GM12872 (cell line): ENCODE results near the gene PIAS1.

Experiments
- CTCF ChIP-seq: IDR thresholded peaks from 3 replicates; pipeline ENCODE4 v1.5.1; 2011; ENCODE audit warnings: low read depth, mild to moderate bottlenecking, low read length, moderate library complexity; ENCODE audit not compliant: insufficient read depth

PIAS1 gene

GRCh38 chr15:68223171-68223570 is 169.1 kb downstream of the PIAS1 start:
- TF ChIP-seq CTCF: no peak

GRCh38 chr15:68224108-68224507 is 170.0 kb downstream of the PIAS1 start:
- TF ChIP-seq CTCF: no peak

- TF ChIP-seq CTCF: no peak
Observed at GRCh38 chr15:68224546-68225250, 170.6 kb downstream of the PIAS1 start.

GRCh38 chr15:68227643-68228142 is 173.6 kb downstream of the PIAS1 start:
- TF ChIP-seq CTCF: no peak

GRCh38 chr15:68228143-68228970 is 174.2 kb downstream of the PIAS1 start:
- no peak for TF ChIP-seq CTCF

GRCh38 chr15:68228971-68229385 is 174.9 kb downstream of the PIAS1 start:
- TF ChIP-seq CTCF: no peak

GRCh38 chr15:68229386-68230156 is 175.5 kb downstream of the PIAS1 start, which contains the start of gene CLN6:
CLN6 (minus strand) TSS chr15:68229728; CDS start chr15:68229584, 144 bp downstream.
- no peak for TF ChIP-seq CTCF
